OCI-LY1 (cell line): ENCODE measurements around the gene MRPL36.
"Not testable (repeated sequence)": the region's sequence is repeated elsewhere in the genome, so short reads cannot be mapped to it uniquely, and the experiment has no call there.

Source experiments
- H2AFZ ChIP-seq: fragments of 200-600 bp; sonication (generic), shearing (Covaris generic); 2 replicates; pipeline ENCODE4 v1.6.0; 2014; ENCODE audit warnings: antibody characterized with exemption, mild to moderate bottlenecking, low read length
- H3F3A ChIP-seq: fragments of 200-600 bp; sonication (generic), shearing (Covaris generic); 2 replicates; pipeline ENCODE4 v1.6.0; 2014; ENCODE audit warnings: mild to moderate bottlenecking, antibody characterized with exemption, low read length, moderate library complexity; ENCODE audit not compliant: insufficient read depth
- H3K27ac ChIP-seq: fragments of 200-600 bp; sonication (generic); 2 replicates; pipeline ENCODE4 v1.5.1; 2014; ENCODE audit warnings: low read length, mixed run types, mild to moderate bottlenecking, low read depth; ENCODE audit not compliant: poor library complexity, severe bottlenecking
- H3K27me3 ChIP-seq: fragments of 200-600 bp; sonication (generic); 2 replicates; pipeline ENCODE4 v1.6.0; 2014; ENCODE audit warnings: antibody characterized with exemption, mild to moderate bottlenecking, low read length, moderate library complexity; ENCODE audit not compliant: insufficient read depth
- H3K36me3 ChIP-seq: fragments of 200-600 bp; sonication (generic); 2 replicates; pipeline ENCODE4 v1.6.1; 2014; ENCODE audit warnings: mild to moderate bottlenecking, antibody characterized with exemption, low read length, moderate library complexity, mixed read lengths; ENCODE audit not compliant: insufficient read depth
- H3K4me1 ChIP-seq: fragments of 200-600 bp; sonication (generic); 2 replicates; pipeline ENCODE4 v1.5.1; 2014; ENCODE audit warnings: mild to moderate bottlenecking, low read length, moderate library complexity; ENCODE audit not compliant: insufficient read depth, severe bottlenecking
- H3K4me2 ChIP-seq: fragments of 200-600 bp; sonication (generic), shearing (Covaris generic); 2 replicates; pipeline ENCODE4 v1.6.1; 2014; ENCODE audit warnings: low read length
- H3K4me3 ChIP-seq: fragments of 200-600 bp; sonication (generic); 2 replicates; pipeline ENCODE4 v1.5.1; 2014; ENCODE audit warnings: low read length, low read depth, mild to moderate bottlenecking, mixed read lengths; ENCODE audit not compliant: poor library complexity, severe bottlenecking
- H3K79me2 ChIP-seq: fragments of 200-600 bp; shearing (Covaris generic); 2 replicates; pipeline ENCODE4 v1.6.1; 2016; ENCODE audit warnings: mixed run types, low read length, mixed read lengths; ENCODE audit not compliant: insufficient read depth
- H3K9ac ChIP-seq: fragments of 200-600 bp; sonication (generic), shearing (Covaris generic); 2 replicates; pipeline ENCODE4 v1.6.1; 2014; ENCODE audit warnings: mild to moderate bottlenecking, low read length, mixed read lengths
- H3K9me2 ChIP-seq: fragments of 200-600 bp; sonication (generic), shearing (Covaris generic); 2 replicates; pipeline ENCODE4 v1.6.1; 2014; ENCODE audit warnings: low read depth, mild to moderate bottlenecking, low read length, mixed read lengths
- H3K9me3 ChIP-seq: fragments of 200-600 bp; shearing (Covaris generic); 2 replicates; pipeline ENCODE4 v1.6.1; 2014; ENCODE audit warnings: low read length, mixed read lengths
- H4K20me1 ChIP-seq: fragments of 200-600 bp; sonication (generic), shearing (Covaris generic); 2 replicates; pipeline ENCODE4 v1.6.0; 2016; ENCODE audit warnings: mild to moderate bottlenecking, low read length; ENCODE audit not compliant: insufficient read depth
- EZH2 ChIP-seq: fragments of 200-600 bp; sonication (generic), shearing (Covaris generic); IDR thresholded peaks from 2 replicates; pipeline ENCODE4 v1.8.0; 2017; ENCODE audit warnings: borderline replicate concordance, mixed run types, mild to moderate bottlenecking, antibody characterized with exemption, low read length, moderate library complexity, mixed read lengths
- TF ChIP-seq, protein P1 (sequence below): fragments of 200-600 bp; sonication (generic), shearing (Covaris generic); IDR thresholded peaks from 2 replicates; pipeline ENCODE4 v1.5.1; 2017; ENCODE audit warnings: mild to moderate bottlenecking, antibody characterized with exemption, low read length, moderate library complexity, mixed read lengths

Gene MRPL36

DNA sequence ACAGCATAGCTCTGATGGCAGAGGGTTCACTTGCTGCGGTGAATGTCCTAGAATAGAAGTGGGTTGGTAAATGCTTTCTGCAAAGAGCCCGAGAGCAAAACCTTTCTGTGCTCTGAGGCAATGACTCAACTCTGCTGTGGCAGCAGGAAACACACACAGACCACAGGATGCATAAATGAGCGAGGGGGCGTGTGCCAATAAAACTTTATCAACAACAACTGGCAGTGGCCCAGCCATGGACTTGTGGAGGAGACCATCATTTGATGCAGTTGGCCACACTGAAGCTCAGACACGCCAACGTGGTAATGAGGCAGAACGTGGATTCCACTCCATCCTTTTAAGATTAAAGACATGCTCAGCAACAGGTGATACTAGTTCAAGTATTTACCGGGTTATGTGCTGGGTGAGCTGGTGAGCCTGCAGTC lies 6.8 kb downstream of the MRPL36 start:
- H3K9me2 ChIP-seq = no peaks in the 10 kb centered on the region
- H3K9me3 ChIP-seq = no peaks in the 10 kb centered on the region
- no peaks in the 10 kb centered on the region; the same call in 1 of the 2 replicates for H3K27me3 ChIP-seq
- peak overlapping the region; percentile 53 for H3K4me3 ChIP-seq
- H3K4me1 ChIP-seq = peaks cover 56% of the 10 kb centered on the region
- H3K79me2 ChIP-seq = no peaks in the 10 kb centered on the region
- H3K4me2 ChIP-seq = peak overlapping the region; percentile 70
- peak overlapping the region; percentile 60 for H3K9ac ChIP-seq
- H4K20me1 ChIP-seq = no peaks in the 10 kb centered on the region
- H3K27ac ChIP-seq = peak overlapping the region; percentile 90
- H2AFZ ChIP-seq = no peak overlapping the region
- H3F3A ChIP-seq = no peaks in the 10 kb centered on the region
- TF ChIP-seq, protein P1, sequence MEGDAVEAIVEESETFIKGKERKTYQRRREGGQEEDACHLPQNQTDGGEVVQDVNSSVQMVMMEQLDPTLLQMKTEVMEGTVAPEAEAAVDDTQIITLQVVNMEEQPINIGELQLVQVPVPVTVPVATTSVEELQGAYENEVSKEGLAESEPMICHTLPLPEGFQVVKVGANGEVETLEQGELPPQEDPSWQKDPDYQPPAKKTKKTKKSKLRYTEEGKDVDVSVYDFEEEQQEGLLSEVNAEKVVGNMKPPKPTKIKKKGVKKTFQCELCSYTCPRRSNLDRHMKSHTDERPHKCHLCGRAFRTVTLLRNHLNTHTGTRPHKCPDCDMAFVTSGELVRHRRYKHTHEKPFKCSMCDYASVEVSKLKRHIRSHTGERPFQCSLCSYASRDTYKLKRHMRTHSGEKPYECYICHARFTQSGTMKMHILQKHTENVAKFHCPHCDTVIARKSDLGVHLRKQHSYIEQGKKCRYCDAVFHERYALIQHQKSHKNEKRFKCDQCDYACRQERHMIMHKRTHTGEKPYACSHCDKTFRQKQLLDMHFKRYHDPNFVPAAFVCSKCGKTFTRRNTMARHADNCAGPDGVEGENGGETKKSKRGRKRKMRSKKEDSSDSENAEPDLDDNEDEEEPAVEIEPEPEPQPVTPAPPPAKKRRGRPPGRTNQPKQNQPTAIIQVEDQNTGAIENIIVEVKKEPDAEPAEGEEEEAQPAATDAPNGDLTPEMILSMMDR = no peak
- H3K36me3 ChIP-seq = peaks cover 21% of the 10 kb centered on the region

DNA sequence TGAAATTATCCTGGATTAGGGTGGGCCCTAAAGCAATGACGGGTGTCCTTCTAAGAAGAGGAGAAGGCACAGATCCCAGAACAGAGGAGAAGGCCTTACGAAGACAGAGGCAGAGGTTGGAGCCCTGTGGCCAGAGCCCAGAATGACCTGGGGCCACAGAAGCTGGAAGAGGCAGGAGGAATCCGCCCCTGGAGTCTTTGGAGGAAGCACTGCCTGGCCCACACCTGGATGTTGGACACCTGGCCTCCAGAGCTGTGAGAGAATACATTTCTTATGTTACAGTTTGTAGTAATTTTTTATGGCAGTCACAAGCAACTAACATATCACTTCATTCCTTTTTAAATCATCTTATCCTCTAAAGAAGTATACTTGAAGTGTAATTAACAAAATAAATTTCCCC lies 8.5 kb downstream of the MRPL36 start:
- Histone ChIP-seq H3K9me3 (no peaks in the 10 kb centered on the region), H3K4me1 (peaks cover 42% of the 10 kb centered on the region), H2AFZ (no peak overlapping the region), H4K20me1 (no peaks in the 10 kb centered on the region), H3K4me3 (no peak overlapping the region), H3K4me2 (no peak overlapping the region), H3K27me3 (no peaks in the 10 kb centered on the region; the same call in 1 of the 2 replicates), H3K27ac (no peak overlapping the region), H3K9me2 (no peaks in the 10 kb centered on the region), H3K9ac (no peak overlapping the region), H3K79me2 (no peaks in the 10 kb centered on the region), H3F3A (no peaks in the 10 kb centered on the region), H3K36me3 (peaks cover 4% of the 10 kb centered on the region)
- TF ChIP-seq, protein P1 = no peak
- TF ChIP-seq EZH2 = no peak

DNA sequence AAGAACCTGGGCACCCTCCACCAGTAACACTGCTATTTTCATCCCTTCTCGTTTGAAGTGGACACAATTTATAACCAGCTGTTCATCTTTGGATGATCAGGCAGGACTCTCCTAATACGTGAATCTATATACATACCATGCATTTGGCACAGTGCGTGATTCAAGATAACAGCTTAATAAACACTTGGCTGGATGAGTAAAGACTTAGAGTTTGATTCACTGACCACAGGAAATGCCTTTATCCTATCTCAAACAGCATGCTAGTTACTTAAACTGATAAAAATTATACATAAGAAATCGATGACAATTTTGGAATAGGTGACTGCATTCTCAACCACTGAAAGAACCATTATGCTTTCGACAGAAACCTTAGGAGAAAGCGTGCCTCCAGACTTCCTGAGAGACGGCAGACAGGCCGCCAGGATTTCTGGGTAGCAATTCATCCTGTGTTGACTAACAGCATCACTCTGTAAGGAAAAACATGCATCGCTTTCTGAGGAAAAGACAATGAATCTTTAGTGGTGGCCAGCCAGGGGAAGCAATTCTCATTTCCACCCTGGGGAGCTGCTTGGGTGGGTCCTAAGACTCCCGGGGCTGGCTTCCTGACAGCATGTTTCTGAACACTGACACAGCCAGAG lies 9.7 kb downstream of the MRPL36 start:
- Histone ChIP-seq H3K4me2 (no peak overlapping the region), H4K20me1 (no peaks in the 10 kb centered on the region), H3K36me3 (no peaks in the 10 kb centered on the region), H3K4me3 (no peak overlapping the region), H3K9me3 (no peaks in the 10 kb centered on the region), H3F3A (no peaks in the 10 kb centered on the region), H3K9me2 (no peaks in the 10 kb centered on the region), H2AFZ (no peak overlapping the region), H3K9ac (no peak overlapping the region), H3K4me1 (peaks cover 42% of the 10 kb centered on the region), H3K27me3 (no peaks in the 10 kb centered on the region; the same call in 1 of the 2 replicates), H3K27ac (no peak overlapping the region), H3K79me2 (no peaks in the 10 kb centered on the region)
- no peak for TF ChIP-seq EZH2
- TF ChIP-seq, protein P1 = no peak

DNA sequence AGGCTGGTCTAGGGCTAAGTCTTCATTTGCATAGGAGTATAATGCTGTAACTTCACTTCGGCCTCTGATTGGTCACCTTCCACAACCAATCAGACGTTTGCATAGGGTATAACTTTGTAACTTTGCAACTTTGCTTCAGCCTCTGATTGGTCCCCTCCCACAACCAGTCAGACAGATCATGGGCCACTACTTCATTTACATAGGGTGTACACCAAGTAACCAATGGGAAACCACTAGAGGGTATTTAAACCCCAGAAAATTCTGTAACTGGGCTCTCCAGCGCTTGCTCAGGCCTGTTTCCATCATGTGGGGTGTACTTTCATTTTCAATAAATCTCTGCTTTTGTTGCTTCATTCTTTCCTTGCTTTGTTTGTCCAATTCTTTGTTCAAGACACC lies 10.2 kb downstream of the MRPL36 start:
- not testable (repeated sequence) for H3K9me3 ChIP-seq, H3K4me2 ChIP-seq, H3K27ac ChIP-seq, H3K9me2 ChIP-seq, H2AFZ ChIP-seq, H3K27me3 ChIP-seq, H3K79me2 ChIP-seq, H4K20me1 ChIP-seq, H3K4me3 ChIP-seq, H3F3A ChIP-seq, H3K9ac ChIP-seq, H3K36me3 ChIP-seq
- peaks cover 41% of the 10 kb centered on the region for H3K4me1 ChIP-seq
